Endothelial cell of umbilical vein (primary cell): ENCODE data around the gene GIPR. TPM values are rescaled to one million over a fixed set of nuclear protein-coding genes. Genes with fewer than 3 reads are reported as not detected.

Experiments used
- BruUV-seq: library from RNA; stranded (reverse); fragments of 400-500 nt; replicated peaks from 2 replicates; lab custom pipeline; 2021; lab: Mats Ljungman, UMichigan
- CTCF ChIA-PET: fragments of 300-600, 350-600 bp; sonication (Branson Sonifier 250); formaldehyde crosslinking; loops from one replicate; lab custom pipeline; 2021; ENCODE audit warnings: antibody characterized with exemption, inconsistent platforms; lab: Charles Lee
- POLR2A ChIA-PET: fragments of 300-600, 350-600 bp; sonication (Branson Sonifier 250); formaldehyde crosslinking; loops from one replicate; lab custom pipeline; 2021; ENCODE audit warnings: antibody characterized with exemption, inconsistent platforms; lab: Charles Lee
- DNase-seq: peaks from one replicate; pipeline ENCODE4 v3.0.0-alpha.2; 2011; ENCODE audit warnings: low read depth, low spot score
- FAIRE-seq: peaks from 2 replicates; lab custom pipeline; 2011; peaks lifted over from hg19 to GRCh38; lab: Jason Lieb, UNC
- H2AFZ ChIP-seq: 2 replicates; pipeline ENCODE4 v1.6.0; 2012; ENCODE audit warnings: low read depth, low read length, control low read depth, inconsistent platforms
- H3K27ac ChIP-seq: 2 replicates; pipeline ENCODE4 v1.5.1; 2011; ENCODE audit warnings: low read depth, mild to moderate bottlenecking, control low read depth, low read length, moderate library complexity; ENCODE audit not compliant: insufficient read depth
- H3K27me3 ChIP-seq, 2 experiments: 2 replicates each; pipeline versions ENCODE4 v1.6.0 to v1.6.1; 2011; ENCODE audit warnings: low read length in 2 of 2, mixed read lengths in 1 of 2; ENCODE audit not compliant: control insufficient read depth in 2 of 2, insufficient read depth in 2 of 2
- H3K36me3 ChIP-seq, 2 experiments: 2 replicates in 1 of 2; 3 replicates in 1 of 2; pipeline ENCODE4 v1.5.1; 2011; ENCODE audit warnings: low read length in 2 of 2, mild to moderate bottlenecking in 1 of 2, moderate library complexity in 1 of 2; ENCODE audit not compliant: control insufficient read depth in 2 of 2, insufficient read depth in 2 of 2; ENCODE audit errors: extremely low read depth in 1 of 2
- H3K4me1 ChIP-seq: 3 replicates; pipeline ENCODE4 v1.5.1; 2011; ENCODE audit warnings: mild to moderate bottlenecking, low read length; ENCODE audit not compliant: control insufficient read depth, insufficient read depth; ENCODE audit errors: extremely low read depth
- H3K4me2 ChIP-seq: 2 replicates; pipeline ENCODE4 v1.6.1; 2011; ENCODE audit warnings: low read length, control low read depth, mixed read lengths; ENCODE audit not compliant: insufficient read depth
- H3K4me3 ChIP-seq, 3 experiments: fragments of 200-600 bp in 1 of 3; sonication (generic), shearing (Covaris generic) in 1 of 3; replicated peaks in 1 of 3; 2 replicates each; pipeline ENCODE4 v1.5.1; 2011 to 2016; ENCODE audit warnings: control low read depth in 3 of 3, low read length in 3 of 3, mild to moderate bottlenecking in 2 of 3, inconsistent platforms in 1 of 3, low read depth in 1 of 3, moderate library complexity in 1 of 3; ENCODE audit not compliant: insufficient read depth in 1 of 3
- H3K79me2 ChIP-seq: 2 replicates; pipeline ENCODE4 v1.6.0; 2012; ENCODE audit warnings: low read length, inconsistent platforms; ENCODE audit not compliant: control insufficient read depth, insufficient read depth
- H3K9ac ChIP-seq: replicated peaks from 2 replicates; pipeline ENCODE3; 2011; ENCODE audit warnings: low read length, control low read depth; ENCODE audit not compliant: insufficient read depth; ENCODE audit errors: extremely low read depth
- H3K9me1 ChIP-seq: replicated peaks from 3 replicates; pipeline ENCODE4 v1.6.0; 2011; ENCODE audit warnings: mild to moderate bottlenecking, low read length; ENCODE audit not compliant: control insufficient read depth, insufficient read depth; ENCODE audit errors: extremely low read depth
- H3K9me3 ChIP-seq: replicated peaks from 2 replicates; pipeline ENCODE4 v1.5.1; 2012; ENCODE audit warnings: low read length, inconsistent platforms; ENCODE audit not compliant: control insufficient read depth, insufficient read depth
- H4K20me1 ChIP-seq: replicated peaks from 2 replicates; pipeline ENCODE3; 2011; ENCODE audit warnings: mild to moderate bottlenecking, low read length; ENCODE audit not compliant: control insufficient read depth, insufficient read depth; ENCODE audit errors: extremely low read depth
- CTCF ChIP-seq, 2 donors: IDR thresholded peaks; 1 replicate in 1 of 2; 2 replicates in 1 of 2; pipeline ENCODE4 v1.5.1; 2011; ENCODE audit warnings: low read length in 2 of 2, mild to moderate bottlenecking in 2 of 2, moderate library complexity in 2 of 2, control low read depth in 1 of 2, inconsistent platforms in 1 of 2, low read depth in 1 of 2; ENCODE audit not compliant: insufficient read depth in 1 of 2; ENCODE audit errors: extremely low read depth in 1 of 2
- EZH2 ChIP-seq: IDR thresholded peaks from 2 replicates; pipeline ENCODE4 v1.6.1; 2012; ENCODE audit warnings: borderline replicate concordance, low read depth, mild to moderate bottlenecking, moderate library complexity, low read length, inconsistent platforms; ENCODE audit not compliant: severe bottlenecking
- FOS ChIP-seq: IDR thresholded peaks from 2 replicates; pipeline ENCODE4 v1.6.1; 2011; ENCODE audit warnings: mild to moderate bottlenecking, low read length, moderate library complexity, borderline replicate concordance; ENCODE audit not compliant: insufficient read depth
- GATA2 ChIP-seq: IDR thresholded peaks from 2 replicates; pipeline ENCODE4 v1.7.0; 2011; ENCODE audit warnings: low read depth, mild to moderate bottlenecking, moderate library complexity, mixed read lengths, low read length; ENCODE audit not compliant: insufficient read length, insufficient read depth
- JUN ChIP-seq: IDR thresholded peaks from 2 replicates; pipeline ENCODE4 v1.6.1; 2011; ENCODE audit warnings: borderline replicate concordance, low read depth; ENCODE audit not compliant: insufficient read length, insufficient read depth
- MYC ChIP-seq: IDR thresholded peaks from one replicate; pipeline ENCODE4 v1.6.1; 2011; ENCODE audit warnings: mild to moderate bottlenecking, low read depth, low read length
- POLR2A ChIP-seq: IDR thresholded peaks from 2 replicates; pipeline ENCODE4 v1.6.1; 2012; ENCODE audit warnings: low read depth, mild to moderate bottlenecking, control low read depth, low read length
- POLR2AphosphoS5 ChIP-seq: IDR thresholded peaks from 2 replicates; pipeline ENCODE4 v1.6.1; 2012; ENCODE audit warnings: low read depth, mild to moderate bottlenecking, control low read depth, low read length, moderate library complexity; ENCODE audit not compliant: insufficient read depth
- dilution Hi-C: fragments of 300-500 bp; cut with MboI; formaldehyde crosslinking; loops from one replicate; pipeline ENCODE4 v1.15.0; 2019; ENCODE audit warnings: low sequenced_read_pairs; ENCODE audit not compliant: extremely low pct_ligation_motif_present
- intact Hi-C: fragments of 100-400 bp; cut with micrococcal nuclease; formaldehyde crosslinking; loops from one replicate; pipeline ENCODE4 v1.10.0; 2022
- polyA plus RNA-seq, 4 experiments: library from polyadenylated mRNA; depleted of rRNA in 3 of 4; stranded (reverse) in 3 of 4; unstranded in 1 of 4; fragments of >200 nt; gene quantifications; 2 replicates each; pipeline versions ENCODE4 v1.2.1 to v1.2.3, GENCODE V29; 2011 to 2012; ENCODE audit warnings: missing spikeins in 1 of 4
- total RNA-seq: library from RNA; stranded (reverse); gene quantifications from 2 replicates; pipeline ENCODE4 v1.2.3, GENCODE V29; 2021
- TF ChIP-seq, protein P1 (sequence below): IDR thresholded peaks from 2 replicates; pipeline ENCODE4 v1.6.1; 2011; ENCODE audit not compliant: insufficient read depth, insufficient read length

GIPR gene
- total and polyA plus RNA-seq, 2 donors (not counting 3 experiments of a cell fraction or from before 2014, with no cell fraction given) = not detected

GRCh38 chr19:45643024-45643926, 24.7 kb upstream of the GIPR start:
- Histone ChIP-seq H4K20me1 (no peaks in the 10 kb centered on the region), H3K4me2 (peak overlapping the region; percentile 83), H3K9me3 (no peaks in the 10 kb centered on the region), H3K4me3 (peak overlapping the region in 1 of 3 experiments; percentile 13), H3K27me3 (no peaks in the 10 kb centered on the region), H2AFZ (peak overlapping the region; percentile 28), H3K36me3 (no peaks in the 10 kb centered on the region), H3K4me1 (peaks cover 42% of the 10 kb centered on the region), H3K9me1 (no peaks in the 10 kb centered on the region), H3K9ac (no peak overlapping the region), H3K27ac (peak overlapping the region; percentile 9), H3K79me2 (no peaks in the 10 kb centered on the region)
- ChIA-PET CTCF (interaction anchor here (0.7 to 5.3 kb wide), 33 partner anchors 10 to 204 kb away, joined by 3 to 91 read pairs (median 12); partner anchors contain the start of genes GPR4, OPA3, PPM1N and QPCTL), POLR2A (no interaction called here)
- BruUV-seq = no TSS peak
- peak; percentile 85 for DNase-seq
- peak; percentile 25 for TF ChIP-seq FOS
- TF ChIP-seq POLR2A = no peak
- TF ChIP-seq MYC = no peak
- TF ChIP-seq JUN = no peak
- TF ChIP-seq, protein P1, sequence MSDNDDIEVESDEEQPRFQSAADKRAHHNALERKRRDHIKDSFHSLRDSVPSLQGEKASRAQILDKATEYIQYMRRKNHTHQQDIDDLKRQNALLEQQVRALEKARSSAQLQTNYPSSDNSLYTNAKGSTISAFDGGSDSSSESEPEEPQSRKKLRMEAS = no peak
- TF ChIP-seq CTCF (IDR thresholded peaks at IDR 0.05; ENCODE audit: extremely low read depth in 1 of 2, insufficient read depth in 1 of 2, low read depth in 1 of 2, low read length in 2 of 2) = peak; percentile 98 to 99
- TF ChIP-seq POLR2AphosphoS5 = peak; percentile 19
- TF ChIP-seq GATA2 = peak; percentile 32
- TF ChIP-seq EZH2 = no peak
- peak; percentile 81 for FAIRE-seq
- intact Hi-C loops (loop anchor here (1.0 to 5.0 kb wide), 5 partner anchors 58 to 216 kb away; partner anchors contain the start of gene OPA3), dilution Hi-C loops (no loop called here)
